OCI-LY1 (cell line): ENCODE results near the gene TRPV6.

ENCODE experiments used
- EZH2 ChIP-seq: fragments of 200-600 bp; sonication (generic), shearing (Covaris generic); IDR thresholded peaks from 2 replicates; pipeline ENCODE4 v1.8.0; 2017; ENCODE audit warnings: borderline replicate concordance, mixed run types, mild to moderate bottlenecking, antibody characterized with exemption, low read length, moderate library complexity, mixed read lengths
- TF ChIP-seq, protein P1 (sequence below): fragments of 200-600 bp; sonication (generic), shearing (Covaris generic); IDR thresholded peaks from 2 replicates; pipeline ENCODE4 v1.5.1; 2017; ENCODE audit warnings: mild to moderate bottlenecking, antibody characterized with exemption, low read length, moderate library complexity, mixed read lengths

DNA sequence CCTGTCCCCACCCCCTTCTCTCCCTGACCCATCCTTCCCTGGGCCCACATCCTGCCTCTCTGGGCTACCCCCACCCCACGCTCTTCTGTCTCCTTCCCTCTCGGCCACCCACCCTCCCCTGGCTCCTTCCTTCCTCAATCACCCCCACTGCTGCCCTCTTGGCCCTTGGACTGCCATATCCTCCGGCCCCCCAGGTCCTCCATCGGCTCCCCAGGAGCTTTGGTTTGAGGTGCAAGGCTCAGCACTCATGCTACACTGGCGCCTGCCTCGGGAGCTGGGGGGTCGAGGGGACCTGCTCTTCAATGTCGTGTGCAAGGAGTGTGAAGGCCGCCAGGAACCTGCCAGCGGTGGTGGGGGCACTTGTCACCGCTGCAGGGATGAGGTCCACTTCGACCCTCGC is 19.8 kb downstream of the TRPV6 start:
- TF ChIP-seq, protein P1, sequence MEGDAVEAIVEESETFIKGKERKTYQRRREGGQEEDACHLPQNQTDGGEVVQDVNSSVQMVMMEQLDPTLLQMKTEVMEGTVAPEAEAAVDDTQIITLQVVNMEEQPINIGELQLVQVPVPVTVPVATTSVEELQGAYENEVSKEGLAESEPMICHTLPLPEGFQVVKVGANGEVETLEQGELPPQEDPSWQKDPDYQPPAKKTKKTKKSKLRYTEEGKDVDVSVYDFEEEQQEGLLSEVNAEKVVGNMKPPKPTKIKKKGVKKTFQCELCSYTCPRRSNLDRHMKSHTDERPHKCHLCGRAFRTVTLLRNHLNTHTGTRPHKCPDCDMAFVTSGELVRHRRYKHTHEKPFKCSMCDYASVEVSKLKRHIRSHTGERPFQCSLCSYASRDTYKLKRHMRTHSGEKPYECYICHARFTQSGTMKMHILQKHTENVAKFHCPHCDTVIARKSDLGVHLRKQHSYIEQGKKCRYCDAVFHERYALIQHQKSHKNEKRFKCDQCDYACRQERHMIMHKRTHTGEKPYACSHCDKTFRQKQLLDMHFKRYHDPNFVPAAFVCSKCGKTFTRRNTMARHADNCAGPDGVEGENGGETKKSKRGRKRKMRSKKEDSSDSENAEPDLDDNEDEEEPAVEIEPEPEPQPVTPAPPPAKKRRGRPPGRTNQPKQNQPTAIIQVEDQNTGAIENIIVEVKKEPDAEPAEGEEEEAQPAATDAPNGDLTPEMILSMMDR: no peak
- TF ChIP-seq EZH2: no peak
